ENCODE measurements around the gene CEMP1.

GRCh38 chr16:2496223-2497115, 34.7 kb downstream of the CEMP1 start:
- TF ChIP-seq TAF1 (IDR thresholded peaks at IDR 0.05; ENCODE audit: borderline replicate concordance, insufficient read depth, low read length) (no peak), SIN3A (IDR thresholded peaks at IDR 0.05; ENCODE audit: borderline replicate concordance, insufficient read depth, low read length) (no peak), POLR2AphosphoS5 (IDR thresholded peaks at IDR 0.05; ENCODE audit: low read depth, low read length) (no peak), FOXP2 (optimal IDR thresholded peaks at IDR 0.05; ENCODE audit: borderline replicate concordance, extremely low read depth, extremely low read length, insufficient read depth) (no peak)
- TF ChIP-seq, protein P1, sequence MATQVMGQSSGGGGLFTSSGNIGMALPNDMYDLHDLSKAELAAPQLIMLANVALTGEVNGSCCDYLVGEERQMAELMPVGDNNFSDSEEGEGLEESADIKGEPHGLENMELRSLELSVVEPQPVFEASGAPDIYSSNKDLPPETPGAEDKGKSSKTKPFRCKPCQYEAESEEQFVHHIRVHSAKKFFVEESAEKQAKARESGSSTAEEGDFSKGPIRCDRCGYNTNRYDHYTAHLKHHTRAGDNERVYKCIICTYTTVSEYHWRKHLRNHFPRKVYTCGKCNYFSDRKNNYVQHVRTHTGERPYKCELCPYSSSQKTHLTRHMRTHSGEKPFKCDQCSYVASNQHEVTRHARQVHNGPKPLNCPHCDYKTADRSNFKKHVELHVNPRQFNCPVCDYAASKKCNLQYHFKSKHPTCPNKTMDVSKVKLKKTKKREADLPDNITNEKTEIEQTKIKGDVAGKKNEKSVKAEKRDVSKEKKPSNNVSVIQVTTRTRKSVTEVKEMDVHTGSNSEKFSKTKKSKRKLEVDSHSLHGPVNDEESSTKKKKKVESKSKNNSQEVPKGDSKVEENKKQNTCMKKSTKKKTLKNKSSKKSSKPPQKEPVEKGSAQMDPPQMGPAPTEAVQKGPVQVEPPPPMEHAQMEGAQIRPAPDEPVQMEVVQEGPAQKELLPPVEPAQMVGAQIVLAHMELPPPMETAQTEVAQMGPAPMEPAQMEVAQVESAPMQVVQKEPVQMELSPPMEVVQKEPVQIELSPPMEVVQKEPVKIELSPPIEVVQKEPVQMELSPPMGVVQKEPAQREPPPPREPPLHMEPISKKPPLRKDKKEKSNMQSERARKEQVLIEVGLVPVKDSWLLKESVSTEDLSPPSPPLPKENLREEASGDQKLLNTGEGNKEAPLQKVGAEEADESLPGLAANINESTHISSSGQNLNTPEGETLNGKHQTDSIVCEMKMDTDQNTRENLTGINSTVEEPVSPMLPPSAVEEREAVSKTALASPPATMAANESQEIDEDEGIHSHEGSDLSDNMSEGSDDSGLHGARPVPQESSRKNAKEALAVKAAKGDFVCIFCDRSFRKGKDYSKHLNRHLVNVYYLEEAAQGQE (IDR thresholded peaks at IDR 0.05; ENCODE audit: insufficient read depth in 1 of 2, low read depth in 2 of 2, low read length in 2 of 2) = no peak
